Loucy (cell line): ENCODE data around the gene DSE.

ENCODE experiments used
- H2AFZ ChIP-seq: fragments of 200-600 bp; sonication (generic); 2 replicates; pipeline ENCODE4 v1.6.0; 2016; ENCODE audit warnings: antibody characterized with exemption, mild to moderate bottlenecking, low read length, moderate library complexity
- H3F3A ChIP-seq: fragments of 200-600 bp; 2 replicates; pipeline ENCODE4 v1.6.0; 2016; ENCODE audit warnings: antibody characterized with exemption, low read depth, mild to moderate bottlenecking
- H3K27me3 ChIP-seq: fragments of 200-600 bp; sonication (generic); 2 replicates; pipeline ENCODE4 v1.6.1; 2014; ENCODE audit warnings: low read length, mild to moderate bottlenecking; ENCODE audit not compliant: insufficient read depth, poor library complexity, severe bottlenecking
- H3K36me3 ChIP-seq: fragments of 200-600 bp; sonication (generic); 2 replicates; pipeline ENCODE4 v1.6.1; 2016; ENCODE audit warnings: low read length; ENCODE audit not compliant: insufficient read depth
- H3K4me1 ChIP-seq: fragments of 200-600 bp; sonication (generic); 2 replicates; pipeline ENCODE4 v1.5.1; 2014; ENCODE audit warnings: low read length, mild to moderate bottlenecking; ENCODE audit not compliant: insufficient read depth, poor library complexity, severe bottlenecking
- H3K4me2 ChIP-seq: fragments of 200-600 bp; sonication (generic); 2 replicates; pipeline ENCODE4 v1.6.0; 2014; ENCODE audit warnings: antibody characterized with exemption, low read length, low read depth, mild to moderate bottlenecking; ENCODE audit not compliant: poor library complexity, severe bottlenecking
- H3K4me3 ChIP-seq: fragments of 200-600 bp; sonication (generic); 2 replicates; pipeline ENCODE4 v1.5.1; 2014; ENCODE audit warnings: low read length, mild to moderate bottlenecking, mixed read lengths; ENCODE audit not compliant: poor library complexity, severe bottlenecking
- H3K79me2 ChIP-seq: fragments of 200-600 bp; sonication (generic); 2 replicates; pipeline ENCODE4 v1.6.1; 2014; ENCODE audit warnings: low read length; ENCODE audit not compliant: insufficient read depth
- H3K9ac ChIP-seq: fragments of 200-600 bp; sonication (generic); 2 replicates; pipeline ENCODE4 v1.6.0; 2014; ENCODE audit warnings: mild to moderate bottlenecking, low read depth, low read length, moderate library complexity; ENCODE audit not compliant: poor library complexity, severe bottlenecking
- H3K9me2 ChIP-seq: fragments of 200-600 bp; sonication (generic); replicated peaks from 2 replicates; pipeline ENCODE4 v1.6.1; 2016; ENCODE audit warnings: low read depth, low read length, mixed read lengths
- H3K9me3 ChIP-seq: fragments of 200-600 bp; sonication (generic); 2 replicates; pipeline ENCODE4 v1.6.1; 2014; ENCODE audit warnings: mild to moderate bottlenecking, antibody characterized with exemption, low read length, low read depth; ENCODE audit not compliant: insufficient read depth
- H4K20me1 ChIP-seq: fragments of 200-600 bp; sonication (generic); 2 replicates; pipeline ENCODE4 v1.6.0; 2014; ENCODE audit warnings: antibody characterized with exemption, low read length, mild to moderate bottlenecking; ENCODE audit not compliant: insufficient read depth, poor library complexity, severe bottlenecking
- CTCF ChIP-seq: fragments of 200-600 bp; sonication (generic); conservative IDR thresholded peaks from 2 replicates; pipeline ENCODE4 v1.5.1; 2014; ENCODE audit warnings: mild to moderate bottlenecking, antibody characterized with exemption, low read length
- EZH2phosphoT487 ChIP-seq: fragments of 200-600 bp; IDR thresholded peaks from 2 replicates; pipeline ENCODE4 v1.6.1; 2018; ENCODE audit warnings: antibody characterized with exemption, mild to moderate bottlenecking, moderate library complexity, borderline replicate concordance

DSE gene

GRCh38 chr6:116424001-116424400 is 53.3 kb downstream of the DSE start:
- H2AFZ ChIP-seq, result no peak overlapping the region
- H3F3A ChIP-seq, result no peaks in the 10 kb centered on the region
- H3K4me1 ChIP-seq, result no peaks in the 10 kb centered on the region
- no peaks in the 10 kb centered on the region for H4K20me1 ChIP-seq
- no peaks in the 10 kb centered on the region for H3K79me2 ChIP-seq
- H3K9me3 ChIP-seq, result no peaks in the 10 kb centered on the region
- H3K4me3 ChIP-seq, result no peak overlapping the region
- H3K36me3 ChIP-seq, result no peaks in the 10 kb centered on the region
- H3K27me3 ChIP-seq, result no peaks in the 10 kb centered on the region
- TF ChIP-seq CTCF (no peak), EZH2phosphoT487 (no peak)
- H3K9me2 ChIP-seq, result no peaks in the 10 kb centered on the region
- no peak overlapping the region for H3K4me2 ChIP-seq
- H3K9ac ChIP-seq, result no peak overlapping the region

GRCh38 chr6:116426551-116426950 is 55.8 kb downstream of the DSE start:
- H3K36me3 ChIP-seq, result no peaks in the 10 kb centered on the region
- H3K27me3 ChIP-seq, result no peaks in the 10 kb centered on the region
- no peak overlapping the region for H3K9ac ChIP-seq
- H3K4me2 ChIP-seq, result no peak overlapping the region
- H3K4me1 ChIP-seq, result no peaks in the 10 kb centered on the region
- H3K79me2 ChIP-seq, result no peaks in the 10 kb centered on the region
- H4K20me1 ChIP-seq, result no peaks in the 10 kb centered on the region
- no peaks in the 10 kb centered on the region for H3K9me3 ChIP-seq
- no peaks in the 10 kb centered on the region for H3F3A ChIP-seq
- no peaks in the 10 kb centered on the region for H3K9me2 ChIP-seq
- no peak overlapping the region for H2AFZ ChIP-seq
- H3K4me3 ChIP-seq, result no peak overlapping the region
- TF ChIP-seq CTCF (no peak), EZH2phosphoT487 (no peak)

- Histone ChIP-seq H4K20me1 (no peaks in the 10 kb centered on the region), H3K79me2 (no peaks in the 10 kb centered on the region), H3K27me3 (no peaks in the 10 kb centered on the region), H2AFZ (no peak overlapping the region), H3K4me3 (no peak overlapping the region), H3K4me2 (no peak overlapping the region), H3F3A (no peaks in the 10 kb centered on the region), H3K9me2 (no peaks in the 10 kb centered on the region), H3K9me3 (no peaks in the 10 kb centered on the region), H3K36me3 (no peaks in the 10 kb centered on the region), H3K4me1 (no peaks in the 10 kb centered on the region), H3K9ac (no peak overlapping the region)
- TF ChIP-seq CTCF (no peak), EZH2phosphoT487 (no peak)
Measured at GRCh38 chr6:116429111-116429510, 58.4 kb downstream of the DSE start.
